NCI-H82 treated with DMSO at 0.1 percent for 48 hours (cell line): ENCODE measurements around the gene CCDC83.
"Not testable (repeated sequence)": the region's sequence is repeated elsewhere in the genome, so short reads cannot be mapped to it uniquely, and the experiment has no call there.

Experiments
- DNase-seq: peaks from one replicate; lab custom pipeline; 2025; ENCODE audit not compliant: unreplicated experiment; lab: John Stamatoyannopoulos, UW

CCDC83 gene

DNA sequence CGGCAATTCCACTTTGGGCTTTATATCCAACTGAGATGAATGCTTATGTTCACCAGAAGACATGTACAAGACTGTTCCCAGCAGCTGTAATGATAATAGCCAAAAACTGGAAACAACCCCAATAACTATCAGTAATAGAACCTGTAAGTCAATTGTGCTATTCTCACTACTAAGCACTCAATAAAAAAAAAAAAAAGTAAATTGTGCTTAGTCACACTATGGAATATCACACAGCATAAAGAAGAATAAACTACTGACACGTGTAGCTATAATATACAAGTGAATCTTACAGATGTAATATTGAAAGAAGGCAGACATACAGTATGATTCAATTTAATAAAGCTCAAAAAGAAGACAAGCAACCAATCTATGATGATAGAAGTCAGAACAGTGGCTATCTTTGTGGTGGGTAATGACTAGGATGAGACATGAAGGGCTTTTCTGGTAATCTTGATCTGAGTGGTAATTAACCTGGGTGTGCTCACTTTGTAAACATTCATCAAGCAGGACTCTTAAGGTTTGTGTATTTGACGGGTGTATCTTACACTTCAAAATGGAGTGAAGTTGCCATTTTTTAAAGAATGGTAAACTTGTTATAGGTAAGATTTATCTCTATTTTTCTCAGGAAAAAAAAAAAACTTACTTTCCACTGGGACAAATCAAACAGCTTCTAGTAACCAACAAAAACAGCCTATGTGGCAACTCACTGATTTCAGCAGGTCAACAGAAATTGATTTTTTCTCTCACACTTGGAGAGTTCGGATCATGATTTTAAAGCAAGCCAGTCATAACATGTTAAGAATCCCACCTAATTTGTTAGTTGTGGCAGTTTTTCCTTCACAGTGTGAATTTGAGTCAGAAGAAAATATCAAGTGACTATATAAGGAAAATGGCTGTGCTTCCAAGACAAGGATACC is 84.2 kb downstream of the CCDC83 start:
- no peak for DNase-seq

DNA sequence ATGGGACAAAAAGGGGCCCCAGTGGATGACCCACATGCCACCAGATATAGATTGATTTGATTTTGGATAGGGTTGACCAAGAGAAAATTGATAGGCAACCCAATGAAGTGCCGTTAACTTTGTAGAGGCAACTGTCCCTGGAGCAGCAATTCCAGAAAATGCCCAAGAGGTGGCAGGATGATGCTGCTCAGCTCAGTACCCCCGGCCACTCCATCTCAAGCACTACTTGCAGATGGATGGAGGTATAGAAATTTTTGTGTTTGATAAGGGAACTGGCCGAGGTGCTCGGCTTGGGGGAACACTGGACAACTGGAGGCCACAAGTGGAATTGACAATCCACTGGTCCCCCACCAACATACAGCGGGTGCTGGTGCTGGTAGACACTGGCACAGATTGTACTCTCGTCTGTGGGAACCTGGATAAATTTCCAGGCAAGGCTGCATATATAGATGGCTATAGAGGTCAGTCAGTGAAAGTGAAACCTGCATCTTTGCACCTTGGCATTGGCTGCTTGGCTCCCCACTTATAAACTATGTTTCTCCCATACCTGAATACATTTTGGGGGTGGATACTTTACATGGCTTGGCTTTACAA is 86.3 kb downstream of the CCDC83 start:
- DNase-seq: no peak

DNA sequence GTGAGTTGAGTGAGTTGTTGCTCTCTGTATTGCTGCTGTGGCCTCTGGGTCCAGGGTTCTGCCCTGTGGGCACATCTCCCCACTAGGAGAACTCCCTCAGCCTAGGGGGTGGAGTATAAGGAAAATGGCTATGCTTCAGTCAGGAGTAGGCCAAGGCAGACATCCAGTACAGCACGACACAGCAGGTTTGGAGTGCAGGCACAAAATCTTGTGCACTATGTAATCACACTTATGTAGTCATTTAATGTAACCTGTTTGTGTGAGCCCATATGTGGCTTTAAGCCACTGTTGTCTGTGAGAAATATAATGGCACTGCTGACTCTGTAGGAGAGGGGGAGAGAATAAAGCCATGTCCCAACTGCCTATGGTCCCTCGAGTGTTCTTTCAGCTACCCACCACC is 90.1 kb downstream of the CCDC83 start:
- no peak for DNase-seq

GRCh38 chr11:85945788-85946187 is 90.6 kb downstream of the CCDC83 start:
- DNase-seq: no peak

- DNase-seq: no peak
Observed at GRCh38 chr11:85946221-85946620, 91.0 kb downstream of the CCDC83 start.

DNA sequence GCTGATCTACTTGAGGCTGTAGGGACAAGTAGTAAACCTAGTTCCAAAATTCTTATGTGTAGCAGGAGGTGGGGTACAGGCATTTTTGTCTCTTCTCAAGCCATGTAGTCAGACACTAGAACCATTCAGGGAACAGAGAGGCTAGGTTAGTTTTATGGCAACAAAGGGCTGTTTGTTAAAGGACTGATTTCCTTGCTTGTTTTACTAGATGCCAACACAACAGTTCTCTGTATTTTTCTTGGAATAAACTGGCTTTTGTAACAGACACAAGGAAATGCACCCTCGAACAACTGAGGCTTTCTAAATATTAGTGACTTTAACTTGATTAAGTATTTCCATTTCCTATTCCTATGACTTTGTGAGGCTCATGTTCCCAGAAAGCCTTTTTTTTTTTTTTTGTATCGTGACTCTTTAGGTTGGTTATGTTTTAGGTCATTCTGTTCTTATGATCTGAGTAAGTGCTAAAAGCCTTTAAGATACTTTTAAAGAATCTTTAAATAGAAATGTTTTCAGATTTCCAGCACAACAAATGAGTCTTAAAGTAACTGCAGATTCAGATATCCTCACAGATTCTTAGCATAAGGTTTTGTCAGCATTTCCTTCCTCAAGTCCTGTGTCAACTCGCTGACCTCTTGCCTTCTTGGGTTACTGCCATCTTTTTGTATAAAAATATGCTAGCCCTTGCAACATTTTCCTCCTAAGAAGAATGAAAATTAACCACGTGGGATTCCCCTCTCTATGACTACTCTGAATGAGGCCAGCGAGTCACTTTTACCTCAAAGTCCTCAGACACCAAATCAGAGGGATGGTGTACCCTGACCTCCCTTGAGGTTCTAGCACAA is 92.5 kb downstream of the CCDC83 start:
- no peak for DNase-seq

DNA sequence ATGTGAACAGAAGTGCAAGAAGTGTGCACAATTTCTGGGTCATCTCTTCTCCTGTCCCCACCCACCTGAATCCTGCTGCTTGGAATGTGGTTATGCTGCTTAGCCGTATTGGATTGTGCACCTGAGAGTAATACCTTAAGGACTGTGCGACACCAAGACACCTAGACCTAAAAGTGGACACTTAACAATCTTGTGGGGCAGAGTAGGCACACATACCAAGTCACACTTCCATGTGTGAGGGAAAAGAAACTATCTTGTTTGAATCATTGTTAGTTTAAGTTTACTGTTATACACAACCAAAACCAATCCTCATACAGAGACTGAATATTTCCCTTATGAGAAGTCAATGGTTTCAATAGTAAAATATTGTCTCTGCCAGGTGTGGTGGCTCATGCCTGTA is 93.7 kb downstream of the CCDC83 start:
- no peak for DNase-seq

DNA sequence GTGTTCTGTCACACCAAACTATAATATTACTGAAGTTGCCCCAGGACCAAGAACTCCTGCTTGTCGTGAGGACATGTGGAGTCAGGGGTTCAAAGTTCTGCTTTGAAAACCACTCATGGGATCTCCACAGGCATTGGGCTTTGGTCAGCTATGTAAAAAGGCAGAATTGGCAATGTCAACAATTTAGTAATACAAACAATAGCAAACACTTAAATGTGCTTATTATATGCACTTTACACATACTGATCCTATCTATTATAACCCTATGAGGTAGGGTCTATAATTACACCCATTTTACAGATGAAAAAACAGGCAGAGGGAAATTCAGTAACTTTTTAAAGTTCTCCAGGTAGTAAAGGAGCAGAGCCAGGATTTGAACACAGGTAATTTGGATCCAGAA is 94.6 kb downstream of the CCDC83 start:
- no peak for DNase-seq

GRCh38 chr11:85950317-85951048 is 95.3 kb downstream of the CCDC83 start:
- no peak for DNase-seq

GRCh38 chr11:85951049-85951405 is 95.8 kb downstream of the CCDC83 start:
- DNase-seq: no peak

DNA sequence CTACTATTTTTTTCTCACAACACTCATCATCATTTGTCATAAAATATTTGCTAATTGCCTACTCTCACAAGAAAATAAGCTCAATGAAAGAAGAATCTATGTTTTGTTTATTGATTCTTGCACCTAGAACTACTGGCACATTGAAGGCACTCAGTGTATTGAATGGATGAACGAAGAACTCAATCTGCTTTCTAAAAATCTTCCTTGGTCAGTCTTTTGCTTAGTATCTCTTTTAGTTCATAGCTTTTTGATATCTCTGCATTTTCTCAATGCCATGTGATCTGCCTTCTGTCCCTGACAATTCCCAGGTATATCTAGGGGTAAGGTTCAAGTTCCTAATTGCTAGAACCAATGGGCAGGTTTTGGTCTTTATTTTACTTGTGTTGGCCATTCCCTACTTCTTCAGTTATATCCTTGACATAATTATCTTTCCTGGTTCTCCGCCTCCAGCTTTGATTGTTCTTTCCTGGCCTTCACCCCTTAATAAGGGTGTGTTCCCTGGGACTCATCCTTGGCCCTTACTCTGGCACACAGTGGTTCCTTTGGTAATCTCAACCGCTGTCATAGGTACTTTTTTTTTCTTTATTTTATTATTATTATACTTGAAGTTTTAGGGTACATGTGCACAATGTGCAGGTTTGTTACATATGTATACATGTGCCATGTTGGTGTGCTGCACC is 96.4 kb downstream of the CCDC83 start:
- no peak for DNase-seq

GRCh38 chr11:85952108-85952485 is 96.9 kb downstream of the CCDC83 start:
- not testable (repeated sequence) for DNase-seq

DNA sequence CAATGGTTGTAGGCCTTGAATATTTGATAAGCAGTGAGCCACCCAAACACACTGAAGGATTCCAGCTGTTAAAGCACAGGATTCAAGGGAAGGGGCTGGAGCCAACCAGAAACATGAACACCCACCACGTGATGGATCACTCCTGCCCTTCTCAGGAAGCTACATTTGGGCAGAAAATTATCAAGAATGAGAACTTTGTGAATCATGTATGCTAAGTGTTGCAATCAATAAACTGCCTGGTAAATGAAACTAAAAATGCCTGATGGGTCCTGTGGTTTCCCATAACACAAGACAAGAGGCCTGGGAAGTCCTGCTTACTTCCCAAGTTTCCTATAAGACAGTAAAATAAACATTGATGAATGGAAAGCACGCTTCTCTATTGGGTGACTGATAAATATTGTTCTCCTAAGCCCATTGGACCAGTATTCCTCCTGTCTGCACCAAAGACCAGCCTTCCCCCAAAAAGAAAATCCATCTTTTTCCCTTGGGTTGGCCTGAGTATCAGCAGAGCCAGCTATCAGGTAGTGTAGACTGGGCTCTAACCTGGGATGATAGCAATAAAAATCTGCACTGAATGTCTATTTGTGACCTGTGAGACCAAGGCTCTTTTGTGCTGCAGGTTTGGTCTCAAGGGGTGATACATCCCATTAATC is 98.4 kb downstream of the CCDC83 start:
- no peak for DNase-seq

DNA sequence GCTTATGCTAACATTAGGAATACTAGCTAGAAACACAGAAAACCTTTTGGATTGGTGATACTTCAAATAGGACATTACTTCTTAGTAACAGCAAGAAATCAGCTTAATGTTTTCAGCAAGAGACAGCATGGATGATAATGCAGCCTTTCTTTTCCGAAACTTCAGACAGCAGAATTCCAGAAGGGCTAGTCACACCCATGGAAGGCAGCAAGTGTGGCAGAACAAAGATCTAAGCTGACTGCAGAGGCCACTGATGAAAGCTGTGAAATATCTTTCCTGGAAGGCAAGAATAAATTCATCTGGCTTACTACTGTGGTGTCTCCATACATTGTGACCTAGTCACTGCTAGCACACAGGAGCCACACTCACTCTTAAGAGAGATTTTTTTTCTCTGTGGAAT is 100.3 kb downstream of the CCDC83 start:
- no peak for DNase-seq

DNA sequence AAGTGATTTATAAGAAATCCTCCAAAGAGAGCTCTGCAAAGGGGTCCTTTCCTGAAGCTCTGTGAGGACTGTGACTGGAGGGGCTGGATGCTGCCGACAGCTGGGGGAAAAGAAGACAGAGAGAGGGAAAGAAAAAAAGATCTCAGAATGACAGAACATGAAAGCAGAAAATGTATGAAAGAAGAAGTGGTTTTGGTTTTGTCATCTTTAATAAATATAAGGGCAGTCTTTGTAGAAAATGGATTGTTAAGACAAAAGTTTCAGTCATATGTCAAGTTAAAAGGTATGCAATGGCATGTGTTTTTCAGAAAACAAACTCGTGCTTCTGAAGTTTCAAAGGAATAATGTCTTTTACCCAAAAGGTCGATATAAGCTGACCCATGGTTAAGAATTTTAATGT is 105.5 kb downstream of the CCDC83 start:
- no peak for DNase-seq

- DNase-seq: no peak
Observed at GRCh38 chr11:85961130-85961529, 105.9 kb downstream of the CCDC83 start.

DNA sequence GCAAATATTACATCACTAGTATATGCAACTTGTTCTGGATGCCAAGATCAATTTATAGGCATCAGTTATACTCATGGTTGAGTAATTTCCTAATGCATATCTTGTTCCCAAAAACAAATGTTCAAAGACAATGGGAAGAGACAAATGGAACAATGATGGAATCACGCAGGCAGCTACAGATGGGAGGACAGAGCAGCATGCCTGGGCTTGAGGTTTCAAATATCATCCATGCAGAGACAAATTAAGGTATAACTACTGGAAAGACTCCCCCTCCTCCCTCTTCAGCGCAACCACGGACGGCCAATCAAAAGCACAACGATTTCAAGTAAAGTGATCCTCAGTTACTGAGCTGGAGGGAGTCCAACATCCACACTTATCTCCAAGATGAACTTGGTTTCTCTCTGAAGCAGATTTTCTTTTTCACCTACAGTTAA is 106.8 kb downstream of the CCDC83 start:
- no peak for DNase-seq

DNA sequence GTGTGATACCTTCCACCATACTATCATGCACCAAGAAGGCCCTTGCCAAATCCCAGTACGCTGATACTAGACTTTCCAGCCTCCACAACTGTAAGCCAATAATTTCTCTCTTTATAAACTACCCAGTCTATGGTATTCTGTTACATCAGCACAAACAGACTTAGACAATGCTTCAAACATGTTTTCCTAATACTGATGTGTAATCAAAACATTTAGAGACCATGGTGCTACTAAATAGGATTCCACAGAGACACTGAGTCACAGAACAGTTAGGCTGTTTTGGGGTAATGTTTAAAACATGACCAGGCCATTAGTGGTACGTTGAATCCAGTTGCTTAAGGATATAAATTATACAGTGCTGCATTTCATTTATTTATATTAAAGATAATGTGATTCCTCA is 110.0 kb downstream of the CCDC83 start:
- DNase-seq: no peak

GRCh38 chr11:85967457-85967856 is 112.3 kb downstream of the CCDC83 start:
- DNase-seq: no peak
